DOHH2 (cell line): ENCODE data around the gene DIPK2A.

Experiments used
- H3F3A ChIP-seq: fragments of 200-600 bp; sonication (generic), shearing (Covaris generic); 2 replicates; pipeline ENCODE4 v1.6.0; 2016; ENCODE audit warnings: antibody characterized with exemption, mild to moderate bottlenecking; ENCODE audit not compliant: control insufficient read depth, insufficient read depth
- H3K27ac ChIP-seq: fragments of 200-600 bp; sonication (generic); 2 replicates; pipeline ENCODE4 v1.5.1; 2014; ENCODE audit warnings: low read depth, mild to moderate bottlenecking, low read length, moderate library complexity
- H3K27me3 ChIP-seq: fragments of 200-600 bp; sonication (generic); 2 replicates; pipeline ENCODE4 v1.6.1; 2014; ENCODE audit warnings: mild to moderate bottlenecking, low read length, mixed read lengths; ENCODE audit not compliant: control insufficient read depth
- H3K36me3 ChIP-seq: fragments of 200-600 bp; sonication (generic); 2 replicates; pipeline ENCODE4 v1.6.1; 2014; ENCODE audit warnings: mild to moderate bottlenecking, low read length, moderate library complexity, mixed read lengths; ENCODE audit not compliant: control insufficient read depth
- H3K4me1 ChIP-seq: fragments of 200-600 bp; sonication (generic); 2 replicates; pipeline ENCODE4 v1.6.1; 2014; ENCODE audit warnings: mild to moderate bottlenecking, low read length, mixed read lengths; ENCODE audit not compliant: control insufficient read depth
- H3K4me2 ChIP-seq: fragments of 200-600 bp; sonication (generic); 2 replicates; pipeline ENCODE4 v1.6.0; 2014; ENCODE audit warnings: mild to moderate bottlenecking, low read length, moderate library complexity
- H3K4me3 ChIP-seq: fragments of 200-600 bp; sonication (generic); 2 replicates; pipeline ENCODE4 v1.5.1; 2014; ENCODE audit warnings: mild to moderate bottlenecking, low read length, mixed read lengths
- H3K79me2 ChIP-seq: fragments of 200-600 bp; sonication (generic); 2 replicates; pipeline ENCODE4 v1.6.1; 2014; ENCODE audit warnings: mild to moderate bottlenecking, low read length, mixed read lengths; ENCODE audit not compliant: control insufficient read depth
- H3K9me2 ChIP-seq: fragments of 200-600 bp; sonication (generic); replicated peaks from 2 replicates; pipeline ENCODE4 v1.6.1; 2014; ENCODE audit warnings: mild to moderate bottlenecking, low read length, mixed read lengths; ENCODE audit not compliant: control insufficient read depth
- H3K9me3 ChIP-seq: fragments of 200-600 bp; sonication (generic); 2 replicates; pipeline ENCODE4 v1.6.1; 2014; ENCODE audit warnings: antibody characterized with exemption, low read length, mixed read lengths; ENCODE audit not compliant: control insufficient read depth, insufficient read depth
- H4K20me1 ChIP-seq: fragments of 200-600 bp; sonication (generic); 2 replicates; pipeline ENCODE4 v1.6.0; 2014; ENCODE audit warnings: low read depth, mild to moderate bottlenecking, antibody characterized with exemption, low read length, moderate library complexity; ENCODE audit not compliant: control insufficient read depth, insufficient read depth
- CTCF ChIP-seq: fragments of 200-600 bp; sonication (generic); IDR thresholded peaks from one replicate; pipeline ENCODE4 v1.5.1; 2014; ENCODE audit warnings: antibody characterized with exemption, mild to moderate bottlenecking, low read depth, low read length; ENCODE audit not compliant: poor library complexity, severe bottlenecking
- EZH2phosphoT487 ChIP-seq: fragments of 200-600 bp; sonication (generic); IDR thresholded peaks from 2 replicates; pipeline ENCODE4 v1.6.1; 2017; ENCODE audit warnings: borderline replicate concordance, mild to moderate bottlenecking, antibody characterized with exemption, low read length, moderate library complexity, mixed read lengths

The DIPK2A gene

GRCh38 chr3:143989461-143989860 lies 17.8 kb downstream of the DIPK2A start:
- Histone ChIP-seq H3K36me3 (peaks cover 55% of the 10 kb centered on the region), H3K9me2 (no peaks in the 10 kb centered on the region), H3K4me1 (no peaks in the 10 kb centered on the region), H3K9me3 (no peaks in the 10 kb centered on the region), H3K4me3 (no peak overlapping the region), H3K4me2 (no peak overlapping the region), H4K20me1 (no peaks in the 10 kb centered on the region; the same call in 1 of the 2 replicates), H3K79me2 (peaks cover 55% of the 10 kb centered on the region), H3K27me3 (no peaks in the 10 kb centered on the region), H3K27ac (no peak overlapping the region), H3F3A (peaks cover 2% of the 10 kb centered on the region; the same call in 1 of the 2 replicates)
- TF ChIP-seq EZH2phosphoT487 (no peak), CTCF (no peak)

GRCh38 chr3:143991713-143992112 lies 20.1 kb downstream of the DIPK2A start:
- peaks cover 52% of the 10 kb centered on the region for H3K36me3 ChIP-seq
- H3K4me3 ChIP-seq: no peak overlapping the region
- H3K79me2 ChIP-seq: peaks cover 36% of the 10 kb centered on the region
- TF ChIP-seq EZH2phosphoT487 (no peak), CTCF (no peak)
- no peaks in the 10 kb centered on the region for H3K27me3 ChIP-seq
- H3K4me1 ChIP-seq: no peaks in the 10 kb centered on the region
- H4K20me1 ChIP-seq: no peaks in the 10 kb centered on the region; the same call in 1 of the 2 replicates
- no peak overlapping the region for H3K27ac ChIP-seq
- no peak overlapping the region for H3K4me2 ChIP-seq
- no peaks in the 10 kb centered on the region for H3K9me3 ChIP-seq
- no peaks in the 10 kb centered on the region; the same call in 1 of the 2 replicates for H3F3A ChIP-seq
- no peaks in the 10 kb centered on the region for H3K9me2 ChIP-seq

GRCh38 chr3:143998266-143998665 lies 26.6 kb downstream of the DIPK2A start:
- Histone ChIP-seq H3K4me2 (no peak overlapping the region), H3K27me3 (no peaks in the 10 kb centered on the region)
- TF ChIP-seq EZH2phosphoT487 (no peak), CTCF (no peak)

GRCh38 chr3:144003051-144003450 lies 31.4 kb downstream of the DIPK2A start:
- no peaks in the 10 kb centered on the region for H3K79me2 ChIP-seq

More at GRCh38 chr3:143998266-143998665, 26.6 kb downstream of the DIPK2A start:
- H3K9me3 ChIP-seq: no peaks in the 10 kb centered on the region
- H3F3A ChIP-seq: no peaks in the 10 kb centered on the region; the same call in 1 of the 2 replicates
- H4K20me1 ChIP-seq: no peaks in the 10 kb centered on the region
- H3K4me1 ChIP-seq: peaks cover 11% of the 10 kb centered on the region
- no peaks in the 10 kb centered on the region for H3K9me2 ChIP-seq
- no peaks in the 10 kb centered on the region for H3K79me2 ChIP-seq
- no peak overlapping the region for H3K4me3 ChIP-seq
- peaks cover 6% of the 10 kb centered on the region for H3K36me3 ChIP-seq
- no peak overlapping the region for H3K27ac ChIP-seq

More at GRCh38 chr3:144003051-144003450, 31.4 kb downstream of the DIPK2A start:
- TF ChIP-seq EZH2phosphoT487: no peak
- TF ChIP-seq CTCF: no peak
- H3F3A ChIP-seq: no peaks in the 10 kb centered on the region
- no peaks in the 10 kb centered on the region for H3K27me3 ChIP-seq
- H3K27ac ChIP-seq: no peak overlapping the region
- no peaks in the 10 kb centered on the region for H3K9me2 ChIP-seq
- H3K9me3 ChIP-seq: no peaks in the 10 kb centered on the region
- H3K4me2 ChIP-seq: no peak overlapping the region
- no peaks in the 10 kb centered on the region for H4K20me1 ChIP-seq
- H3K36me3 ChIP-seq: no peaks in the 10 kb centered on the region
- peaks cover 12% of the 10 kb centered on the region for H3K4me1 ChIP-seq
- no peak overlapping the region for H3K4me3 ChIP-seq
